GM19328 (cell line): Measurements from ENCODE around the gene AQP12B.
"Not testable (repeated sequence)": the region's sequence is repeated elsewhere in the genome, so short reads cannot be mapped to it uniquely, and the experiment has no call there.

Experiments used
- ATAC-seq: cut with Tn5 transposase; IDR thresholded peaks from one replicate; pipeline ENCODE4 v1.9.1; 2021; ENCODE audit warnings: mild to moderate bottlenecking, moderate library complexity; ENCODE audit not compliant: unreplicated experiment

Gene AQP12B

GRCh38 chr2:240685771-240686371 lies 3.2 kb upstream of the AQP12B start:
- no peak for ATAC-seq

GRCh38 chr2:240683980-240684728 lies 1.5 kb upstream of the AQP12B start:
- ATAC-seq: not testable (repeated sequence)

- ATAC-seq: not testable (repeated sequence)
Measured at GRCh38 chr2:240683329-240683979, 769 bp upstream of the AQP12B start.

- not testable (repeated sequence) for ATAC-seq
Measured at GRCh38 chr2:240680185-240680584, 2.5 kb downstream of the AQP12B start.

- not testable (repeated sequence) for ATAC-seq
Measured at GRCh38 chr2:240678909-240679308, 3.8 kb downstream of the AQP12B start.

DNA sequence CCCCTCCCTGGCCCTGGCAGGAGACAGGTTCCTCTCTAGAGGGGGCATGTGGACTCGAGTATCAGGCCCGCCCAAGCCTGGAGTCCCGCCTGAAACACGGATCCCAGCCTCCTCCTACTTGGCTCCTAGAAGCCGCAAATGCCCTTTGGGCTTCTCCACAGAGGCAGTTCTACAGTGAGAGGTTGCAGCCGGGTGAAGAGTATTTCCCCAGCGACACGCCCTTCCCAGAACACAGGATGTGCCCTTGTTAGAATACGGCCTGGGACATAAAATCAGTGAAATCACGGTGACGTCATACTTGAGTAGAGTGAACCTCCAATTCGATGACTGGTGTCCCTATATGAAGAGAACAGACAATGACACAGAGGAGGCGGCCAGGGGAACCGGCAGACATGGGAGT lies 4.6 kb downstream of the AQP12B start:
- not testable (repeated sequence) for ATAC-seq

- not testable (repeated sequence) for ATAC-seq
Measured at GRCh38 chr2:240675345-240675744, 7.3 kb downstream of the AQP12B start.

- not testable (repeated sequence) for ATAC-seq
Measured at GRCh38 chr2:240674461-240675184, 8.1 kb downstream of the AQP12B start.

DNA sequence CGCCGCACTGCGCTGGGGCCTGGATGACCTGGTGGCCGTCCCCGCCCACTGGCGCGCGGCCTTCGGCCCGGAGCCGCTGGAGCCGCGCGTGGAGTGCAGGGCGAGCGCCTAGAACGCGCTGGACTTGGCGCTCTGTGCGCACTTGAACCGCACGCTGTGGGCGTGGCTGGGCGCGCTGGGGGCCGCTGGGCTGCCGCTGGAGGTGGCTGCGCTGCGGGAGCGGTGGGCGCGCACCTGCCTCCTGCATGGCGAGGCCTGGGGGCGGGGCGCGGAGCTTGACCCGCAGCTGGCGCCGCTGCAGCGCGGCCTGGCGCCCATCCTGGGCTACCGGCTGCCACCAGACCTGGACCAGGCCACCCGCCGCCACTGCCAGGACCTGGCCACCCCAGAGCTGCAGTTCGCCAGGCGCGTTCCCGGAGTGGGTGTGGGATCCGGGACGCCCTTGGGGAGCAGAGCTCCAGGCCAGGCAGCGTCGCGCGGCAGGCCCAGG lies 9.9 kb downstream of the AQP12B start:
- ATAC-seq: no peak

DNA sequence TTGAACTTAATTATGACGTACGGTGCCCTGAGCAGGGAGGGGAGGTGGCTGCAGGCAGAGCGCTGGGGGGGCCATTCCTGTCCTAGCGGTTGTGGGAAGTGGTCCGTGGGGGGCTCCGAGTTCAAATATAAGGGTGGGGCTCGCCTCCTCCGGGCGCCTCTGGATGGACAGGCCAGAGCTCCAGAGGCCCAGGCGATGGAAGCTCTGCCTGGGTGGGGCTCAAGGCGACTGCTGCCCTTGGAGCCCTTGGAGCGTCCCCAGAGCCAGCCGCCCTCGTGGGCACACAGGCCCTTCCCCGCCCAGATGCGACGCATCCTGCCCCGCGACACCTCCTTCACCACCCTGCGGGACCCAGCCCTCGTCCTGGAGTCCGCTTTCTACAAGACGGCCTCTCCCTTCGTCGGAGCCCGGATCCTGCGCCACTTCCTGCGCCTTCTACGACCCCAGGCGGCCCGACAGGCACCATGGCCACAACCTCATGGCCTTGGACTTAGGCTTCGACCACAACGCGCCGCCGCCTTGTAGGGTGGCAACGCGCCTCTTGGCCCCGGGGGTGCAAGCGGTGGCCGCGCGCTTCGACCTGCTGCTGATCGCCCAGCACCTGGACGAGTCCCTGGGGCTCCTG lies 10.5 kb downstream of the AQP12B start:
- ATAC-seq: no peak

DNA sequence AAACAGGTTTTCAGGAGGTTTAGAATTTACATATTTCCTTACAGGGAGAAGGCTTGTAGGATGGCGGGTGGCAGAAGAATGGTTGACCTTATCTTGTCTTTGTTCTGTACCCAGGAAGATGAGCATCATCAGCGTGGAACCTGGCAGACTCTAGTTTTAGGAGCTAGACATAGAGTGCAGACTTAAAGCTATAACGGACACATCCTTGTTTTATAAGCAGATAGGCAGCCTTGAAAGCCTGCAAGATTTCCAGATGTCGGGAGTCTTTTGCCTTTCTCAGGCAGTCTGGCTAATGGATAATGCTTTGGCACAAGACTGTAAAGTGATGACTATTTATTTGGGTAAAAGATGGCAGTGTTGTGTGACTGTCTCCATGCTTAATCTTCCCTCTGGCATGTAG lies 11.7 kb downstream of the AQP12B start:
- ATAC-seq: no peak

- ATAC-seq: no peak
Measured at GRCh38 chr2:240670402-240670801, 12.3 kb downstream of the AQP12B start.

DNA sequence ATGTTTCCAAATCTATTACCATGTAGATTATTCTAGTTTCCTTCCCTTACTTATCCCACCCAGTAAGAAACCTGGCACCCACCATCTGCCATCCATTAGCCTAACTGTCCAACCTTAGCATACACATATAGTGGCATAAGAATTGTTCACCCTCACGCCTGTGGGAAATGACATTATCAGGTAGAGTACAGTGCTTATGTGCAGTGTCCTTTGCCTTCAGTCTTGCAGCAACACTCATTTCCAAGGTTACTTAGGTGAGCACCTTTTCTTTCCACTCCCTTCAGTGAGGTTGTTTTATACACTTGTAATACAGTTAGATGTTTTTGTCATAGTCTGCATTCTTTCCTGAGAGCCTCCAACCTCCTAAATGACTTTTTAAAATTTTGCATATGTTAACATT lies 18.1 kb downstream of the AQP12B start:
- ATAC-seq: no peak

GRCh38 chr2:240663546-240664190 lies 19.0 kb downstream of the AQP12B start:
- ATAC-seq: no peak

DNA sequence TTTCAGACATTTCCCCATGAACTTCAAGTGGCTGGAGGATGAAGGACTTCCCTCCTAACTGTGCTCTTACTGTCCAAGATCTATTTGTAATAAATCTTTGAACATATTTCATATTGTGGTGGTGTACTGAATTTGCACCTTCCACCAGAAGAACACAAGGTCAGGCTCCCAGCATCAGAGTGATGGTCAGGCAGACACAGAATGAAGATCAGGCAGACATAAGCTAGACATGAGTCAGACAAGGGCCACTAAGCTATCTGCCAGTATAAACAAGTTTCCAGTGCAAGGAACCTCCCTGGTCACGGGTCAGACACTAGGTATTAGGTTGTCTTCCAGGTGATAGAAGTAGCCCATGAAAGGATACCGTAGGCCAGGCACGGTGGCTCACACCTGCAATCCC lies 20.0 kb downstream of the AQP12B start:
- ATAC-seq: no peak

DNA sequence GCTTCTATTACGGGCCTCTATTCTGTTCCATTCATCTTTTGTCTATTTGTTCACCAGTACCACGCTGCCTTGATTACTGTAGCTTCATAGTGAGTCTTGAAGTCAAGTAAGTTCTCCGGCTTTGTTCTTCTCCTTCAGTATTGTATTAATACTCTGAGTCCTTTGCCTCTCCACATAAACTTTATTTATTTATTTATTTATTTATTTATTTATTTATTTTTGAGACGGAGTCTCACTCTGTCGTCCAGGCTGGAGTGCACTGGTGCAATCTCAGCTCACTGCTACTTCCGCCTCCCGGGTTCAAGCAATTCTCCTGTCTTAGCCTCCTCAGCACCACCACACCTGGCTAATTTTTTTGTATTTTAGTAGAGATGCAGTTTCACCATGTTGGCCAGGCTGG lies 22.8 kb downstream of the AQP12B start:
- ATAC-seq: not testable (repeated sequence)

- ATAC-seq: no peak
Measured at GRCh38 chr2:240655931-240656886, 26.5 kb downstream of the AQP12B start.

- no peak for ATAC-seq
Measured at GRCh38 chr2:240651185-240651584, 31.5 kb downstream of the AQP12B start.
